ENCODE measurements around the gene ZNF189. TPM values are rescaled to one million over a fixed set of nuclear protein-coding genes. Genes with fewer than 3 reads are reported as not detected.

ZNF189 gene
- total and polyA plus RNA-seq, 2 of the 4 experiments (the other 2 are of a cell fraction): 5.9 to 19.9 TPM

GRCh38 chr9:101381118-101381517 lies 17.5 kb upstream of the ZNF189 start:
- Histone ChIP-seq H3K27me3 (ENCODE audit: control insufficient read depth, insufficient read depth, low read length) (no peaks in the 10 kb centered on the region), H4K91ac (ENCODE audit: insufficient read depth, low read depth, low read length) (no peak overlapping the region), H2BK20ac (ENCODE audit: low read depth, low read length) (no peak overlapping the region), H3K4me1 (ENCODE audit: control insufficient read depth, insufficient read depth, low read length) (0 out of 2 replicates have a peak, but pooled peaks cover 2% of the 10 kb centered on the region), H3K9ac (ENCODE audit: low read depth, low read length) (no peak overlapping the region), H2BK120ac (ENCODE audit: low read depth, low read length) (no peak overlapping the region), H4K5ac (ENCODE audit: low read depth, low read length) (no peak overlapping the region), H3K23ac (ENCODE audit: low read depth, low read length) (no peak overlapping the region), H2BK15ac (ENCODE audit: low read depth, low read length) (no peak overlapping the region), H3K4me3 (ENCODE audit: insufficient read depth, low read depth, low read length) (no peak overlapping the region), H3K9me1 (ENCODE audit: insufficient read depth, low read length) (no peaks in the 10 kb centered on the region), H2AK5ac (ENCODE audit: low read depth, low read length) (no peak overlapping the region), H3K4me2 (ENCODE audit: low read depth, low read length) (no peak overlapping the region), H3K9me3 (ENCODE audit: control insufficient read depth, insufficient read depth, low read length) (peaks cover 3% of the 10 kb centered on the region; the same call in 1 of the 2 replicates), H3K18ac (ENCODE audit: low read depth, low read length) (no peak overlapping the region), H3K27ac (ENCODE audit: insufficient read depth, low read length) (no peak overlapping the region), H3K14ac (replicated peaks; ENCODE audit: low read depth, low read length) (no peak overlapping the region), H4K8ac (ENCODE audit: low read depth in 2 of 2, low read length in 2 of 2) (no peak overlapping the region), H3K4ac (ENCODE audit: low read depth, low read length) (no peak overlapping the region), H2AFZ (replicated peaks; ENCODE audit: low read length, poor library complexity) (no peak overlapping the region), H3K79me1 (ENCODE audit: low read depth in 1 of 2, low read length in 2 of 2) (no peaks in the 10 kb centered on the region), H4K20me1 (ENCODE audit: insufficient read depth, low read length) (no peaks in the 10 kb centered on the region), H3K36me3 (ENCODE audit: control insufficient read depth, insufficient read depth, low read length) (no peaks in the 10 kb centered on the region), H2AK9ac (replicated peaks; ENCODE audit: low read depth, low read length, poor library complexity) (no peak overlapping the region), H2BK5ac (ENCODE audit: low read depth, low read length, poor library complexity, severe bottlenecking) (no peak overlapping the region), H3K56ac (ENCODE audit: extremely low read depth, insufficient read depth, low read length) (no peak overlapping the region)
- ChIA-PET CTCF (no interaction called here), POLR2A (ENCODE audit: unreplicated experiment) (no interaction called here)
- no peak for TF ChIP-seq USF2 (IDR thresholded peaks at IDR 0.05; ENCODE audit: low read depth, low read length)
- no peak for TF ChIP-seq POLR2A (IDR thresholded peaks at IDR 0.05; ENCODE audit: low read depth, low read length)
- TF ChIP-seq CHD1 (IDR thresholded peaks at IDR 0.05; ENCODE audit: low read depth, low read length): no peak
- dilution Hi-C loops (cut with HindIII; ENCODE audit: low sequenced_read_pairs, unreplicated experiment): no loop called here
- no CpG with 5 or more reads among the region's 3 CpGs for WGBS, 2 experiments (ENCODE audit: extremely low coverage in 2 of 2, insufficient read length in 1 of 2)
- intact Hi-C loops (cut with micrococcal nuclease): no loop called here
- no peak for ATAC-seq (ENCODE audit: low read depth)
- in situ Hi-C loops (cut with MboI; ENCODE audit: low sequenced_read_pairs): no loop called here
- no TSS peak for BruUV-seq (replicated peaks)
- DNase-seq: no peak

Measured in IMR-90 (cell line).